ENCODE data around the gene PHACTR3. TPM values are rescaled to one million over a fixed set of nuclear protein-coding genes. Genes with fewer than 3 reads are reported as not detected.

Gene PHACTR3
- total RNA-seq, 2 donors from 2014 or later = not detected

DNA sequence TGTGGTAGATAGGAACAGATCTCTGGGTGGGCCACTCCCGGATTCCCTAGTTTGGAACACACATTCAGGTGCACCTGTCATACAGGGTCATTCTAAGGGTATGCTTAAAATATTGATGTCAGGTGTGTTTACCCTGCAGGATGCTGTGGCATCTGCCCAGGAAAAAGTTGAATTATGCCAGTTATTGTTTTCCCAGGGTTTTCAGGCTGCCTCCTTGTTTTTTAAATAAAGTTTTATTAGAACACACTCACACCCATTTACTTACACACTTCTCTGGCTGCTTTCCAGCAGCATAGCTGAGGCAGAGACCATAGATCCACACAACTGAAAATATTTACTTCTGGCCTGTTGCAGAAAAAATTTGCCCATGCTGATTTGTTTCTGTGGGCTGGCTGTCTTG lies 76.5 kb downstream of the PHACTR3 start:
- ATAC-seq (no peak), DNase-seq (ENCODE audit: low spot score in 2 of 2) (no peak)
- Mint-ChIP-seq H3K27ac (no peak overlapping the region), H3K9me3 (no peaks in the 10 kb centered on the region), H3K36me3 (no peaks in the 10 kb centered on the region)

DNA sequence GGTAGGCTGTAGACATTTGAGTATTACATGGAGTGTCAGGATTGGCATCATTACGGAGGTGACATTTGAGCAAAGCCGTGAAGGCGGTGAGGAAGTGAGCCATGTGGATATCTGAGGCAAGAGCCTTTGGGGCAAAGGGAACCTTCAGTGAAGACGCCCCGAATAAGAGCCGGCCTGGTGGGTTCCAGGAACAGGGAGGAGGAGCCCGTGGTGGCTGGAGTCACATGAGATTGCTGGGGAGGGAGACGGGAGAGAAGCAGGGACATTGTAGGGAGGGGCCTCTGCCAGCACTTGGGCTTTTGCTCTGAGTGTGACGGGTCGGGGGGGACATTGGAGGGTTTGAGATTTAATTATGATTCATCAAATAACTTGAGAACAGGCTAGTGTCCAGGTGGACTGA lies 78.3 kb downstream of the PHACTR3 start:
- Mint-ChIP-seq H3K27ac (no peak overlapping the region), H3K36me3 (no peaks in the 10 kb centered on the region), H3K9me3 (no peaks in the 10 kb centered on the region)
- DNase-seq (ENCODE audit: low spot score in 2 of 2) (no peak), ATAC-seq (no peak)

DNA sequence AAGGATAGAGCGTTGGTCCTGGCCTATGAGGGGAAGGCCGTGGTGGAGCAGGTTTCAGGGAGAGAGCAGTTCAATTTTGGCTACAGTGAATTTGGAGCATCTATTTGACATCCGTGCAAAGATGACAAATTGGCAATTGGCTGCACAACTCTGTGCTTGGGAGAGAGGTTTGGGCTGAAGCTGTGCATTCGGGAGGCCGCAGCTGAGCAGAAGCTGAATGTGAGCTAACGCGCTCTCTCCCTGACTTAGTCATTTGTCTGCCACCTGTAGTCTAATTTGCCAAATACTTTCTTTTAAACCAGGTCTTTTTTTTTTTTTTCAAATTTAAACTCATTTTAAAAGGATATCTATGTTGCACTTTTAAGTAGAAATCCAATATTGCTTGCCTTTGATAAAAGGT lies 78.8 kb downstream of the PHACTR3 start:
- ATAC-seq = no peak
- Mint-ChIP-seq H3K27ac (no peak overlapping the region), H3K9me3 (no peaks in the 10 kb centered on the region), H3K36me3 (no peaks in the 10 kb centered on the region)
- DNase-seq (ENCODE audit: low spot score in 2 of 2) = no peak

DNA sequence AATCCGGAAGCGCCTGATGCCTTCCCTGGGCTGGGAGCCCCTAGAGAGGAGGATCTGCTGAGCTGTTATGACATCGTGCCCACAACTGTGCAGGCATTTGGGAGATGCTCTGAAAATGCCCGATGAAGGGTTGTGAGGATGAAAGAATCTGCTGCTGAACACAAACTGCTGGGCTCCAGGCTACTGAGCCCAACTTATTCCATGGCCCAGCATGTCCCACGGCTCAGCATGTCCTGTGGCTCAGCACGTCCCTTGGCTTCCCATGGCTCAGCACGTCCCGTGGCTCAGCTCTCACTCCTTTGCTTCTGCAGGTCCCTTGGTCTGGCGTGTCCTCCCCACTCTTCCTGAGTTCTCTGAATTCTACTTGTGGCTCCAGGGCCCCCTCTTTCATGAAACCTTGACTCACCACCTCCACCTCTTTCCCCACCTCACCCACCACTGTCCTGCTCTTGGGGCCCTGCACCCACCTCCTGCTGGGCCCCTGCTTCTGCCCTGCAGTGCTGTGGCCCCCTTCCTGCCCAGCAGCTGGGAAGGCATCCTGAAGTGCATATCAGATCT lies 80.4 kb downstream of the PHACTR3 start:
- Mint-ChIP-seq H3K27ac (no peak overlapping the region), H3K9me3 (no peaks in the 10 kb centered on the region), H3K36me3 (no peaks in the 10 kb centered on the region)
- ATAC-seq (no peak), DNase-seq (ENCODE audit: low spot score in 2 of 2) (no peak)

DNA sequence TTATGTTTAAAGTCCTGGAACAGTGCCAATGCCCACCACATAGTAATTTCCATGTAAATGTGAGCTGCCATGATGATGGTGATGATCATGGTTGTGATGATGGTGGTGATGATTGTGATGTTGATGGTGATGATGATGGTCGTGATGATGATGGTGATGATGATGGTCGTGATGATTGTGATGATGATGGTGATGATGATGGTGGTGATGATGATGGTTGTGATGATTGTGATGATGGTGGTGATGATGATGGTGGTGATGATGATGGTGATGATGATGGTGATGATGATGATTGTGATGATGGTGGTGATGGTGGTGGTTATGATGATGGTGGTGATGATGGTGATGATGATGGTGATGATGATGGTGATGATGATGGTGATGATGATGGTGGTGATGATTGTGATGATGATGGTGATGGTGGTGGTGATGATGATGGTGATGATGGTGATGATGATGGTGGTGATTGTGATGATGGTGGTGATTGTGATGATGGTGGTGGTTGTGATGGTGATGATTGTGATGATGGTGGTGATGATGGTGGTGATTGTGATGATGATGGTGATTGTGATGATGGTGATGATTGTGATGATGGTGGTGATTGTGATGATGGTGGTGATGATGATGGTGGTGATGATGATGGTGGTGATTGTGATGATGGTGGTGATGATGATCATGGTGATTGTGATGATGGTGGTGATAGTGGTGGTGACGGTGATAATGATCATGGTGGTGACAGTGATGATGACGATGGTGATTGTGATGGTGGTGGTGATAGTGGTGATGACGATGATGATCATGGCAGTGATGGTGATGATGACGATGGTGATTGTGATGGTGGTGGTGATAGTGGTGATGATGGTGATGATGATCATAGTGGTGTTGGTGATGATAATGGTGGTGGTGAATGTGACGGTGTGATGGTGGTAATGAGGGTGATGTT lies 82.3 kb downstream of the PHACTR3 start:
- Mint-ChIP-seq H3K27ac (no peak overlapping the region), H3K9me3 (no peaks in the 10 kb centered on the region), H3K36me3 (no peaks in the 10 kb centered on the region)
- ATAC-seq (no peak), DNase-seq (ENCODE audit: low spot score in 2 of 2) (no peak)

DNA sequence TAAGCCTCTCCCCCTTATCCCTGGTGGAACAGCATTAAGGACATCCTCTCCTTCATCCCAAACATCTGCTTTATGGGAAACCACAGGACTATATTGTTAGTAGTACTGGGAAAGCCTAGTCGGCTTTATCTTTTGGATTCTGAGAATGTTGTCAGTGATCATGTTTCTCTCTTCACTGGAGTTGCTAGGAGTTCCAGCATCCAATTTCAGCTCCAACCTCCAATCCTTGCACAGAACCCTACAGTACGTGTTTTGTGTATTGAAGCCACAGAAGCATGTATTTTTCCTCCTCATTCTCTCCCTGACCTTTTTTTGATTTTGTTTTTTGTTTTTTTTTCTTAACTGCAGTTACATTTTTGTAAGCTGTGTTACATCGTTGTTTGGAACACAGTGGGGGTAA lies 84.0 kb downstream of the PHACTR3 start:
- DNase-seq (ENCODE audit: low spot score in 2 of 2) = no peak
- no peaks in the 10 kb centered on the region for H3K9me3 Mint-ChIP-seq

DNA sequence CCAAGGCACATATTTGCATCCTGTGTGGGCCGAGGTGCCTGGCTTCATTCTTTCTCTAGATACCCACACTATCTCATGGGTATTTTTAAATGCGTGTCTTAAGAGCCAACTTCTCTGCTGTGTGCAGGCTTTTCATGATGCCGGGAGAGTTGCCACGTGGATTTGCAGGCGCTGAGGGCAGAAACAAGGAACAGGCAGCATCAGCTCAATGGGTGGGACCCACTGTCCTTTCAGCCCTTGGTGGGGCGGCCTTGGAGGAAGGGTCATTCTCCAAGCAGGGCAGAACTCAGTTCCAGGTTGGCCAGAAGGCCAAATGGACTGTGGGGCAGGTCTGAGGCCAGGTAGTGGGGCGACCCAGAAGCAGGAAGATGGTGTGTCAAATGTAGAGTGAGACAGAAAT lies 84.7 kb downstream of the PHACTR3 start:
- Mint-ChIP-seq H3K36me3 (no peaks in the 10 kb centered on the region), H3K27ac (no peak overlapping the region), H3K9me3 (no peaks in the 10 kb centered on the region)
- ATAC-seq (no peak), DNase-seq (ENCODE audit: low spot score in 2 of 2) (no peak)

More for the DNA sequence above, 84.0 kb downstream of the PHACTR3 start:
- Mint-ChIP-seq H3K36me3 (no peaks in the 10 kb centered on the region), H3K27ac (no peak overlapping the region)
- ATAC-seq = no peak

DNA sequence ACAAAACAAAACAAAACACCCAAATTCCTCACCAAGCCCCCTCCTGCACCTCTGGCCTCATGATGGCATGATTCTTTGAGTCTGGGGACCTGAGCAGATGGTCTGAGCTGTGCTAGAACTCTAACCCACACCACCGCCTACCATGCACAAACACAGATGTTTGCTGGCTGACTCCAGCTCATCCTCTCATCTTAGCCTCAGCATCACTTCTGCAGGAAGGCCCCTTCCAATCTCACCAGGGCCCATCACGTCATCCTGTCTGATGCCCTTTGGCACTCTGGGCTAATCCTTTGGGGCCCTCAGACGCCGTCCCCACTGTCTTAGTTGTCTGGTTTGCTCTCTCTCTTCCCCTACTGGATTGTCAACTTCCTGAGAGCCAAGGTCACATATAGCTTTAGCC lies 85.8 kb downstream of the PHACTR3 start:
- Mint-ChIP-seq H3K9me3 (no peaks in the 10 kb centered on the region), H3K36me3 (no peaks in the 10 kb centered on the region), H3K27ac (no peak overlapping the region)
- ATAC-seq (no peak), DNase-seq (ENCODE audit: low spot score in 2 of 2) (no peak)

DNA sequence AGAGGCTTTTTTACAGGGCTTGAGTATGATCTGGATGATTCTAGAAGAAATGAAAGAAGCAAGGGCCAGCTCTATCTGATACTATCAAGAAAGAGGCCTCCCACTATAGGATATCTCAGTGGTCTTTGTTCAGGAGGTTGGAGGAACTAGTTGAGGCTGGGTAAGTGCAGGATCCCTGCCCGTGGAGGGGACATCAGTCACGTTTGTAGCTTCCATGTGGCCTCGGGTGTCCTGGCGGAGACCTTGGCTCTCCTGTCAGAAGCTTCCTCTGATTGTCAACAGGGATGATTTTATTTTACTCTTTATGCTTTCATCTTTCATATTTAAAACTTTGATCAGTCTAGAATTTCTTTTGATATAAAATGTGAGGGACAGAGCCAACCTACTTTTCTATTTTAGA lies 86.6 kb downstream of the PHACTR3 start:
- ATAC-seq (no peak), DNase-seq (ENCODE audit: low spot score in 2 of 2) (no peak)
- Mint-ChIP-seq H3K27ac (no peak overlapping the region), H3K9me3 (no peaks in the 10 kb centered on the region), H3K36me3 (no peaks in the 10 kb centered on the region)

DNA sequence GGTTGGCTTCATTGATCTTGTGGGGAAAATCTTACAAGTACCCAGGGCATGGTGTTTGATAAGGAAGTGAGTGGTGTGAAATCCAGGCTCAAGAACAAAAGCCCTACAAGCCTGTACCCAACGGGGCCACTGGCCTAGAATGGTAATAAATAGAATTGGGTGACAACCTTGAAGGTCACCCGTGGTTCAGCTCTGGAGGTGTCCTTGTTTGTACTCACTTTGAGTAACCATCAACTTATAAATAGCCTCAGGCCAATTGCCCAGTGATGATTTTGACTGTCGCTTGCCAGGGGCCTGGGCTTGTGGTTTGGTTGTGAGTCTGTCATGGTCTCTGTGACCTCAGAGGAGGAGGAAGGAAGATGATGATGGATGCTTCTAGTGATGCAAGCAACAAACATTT lies 87.8 kb downstream of the PHACTR3 start:
- DNase-seq (ENCODE audit: low spot score in 2 of 2) (no peak), ATAC-seq (no peak)
- Mint-ChIP-seq H3K27ac (no peak overlapping the region), H3K9me3 (no peaks in the 10 kb centered on the region), H3K36me3 (no peaks in the 10 kb centered on the region)

DNA sequence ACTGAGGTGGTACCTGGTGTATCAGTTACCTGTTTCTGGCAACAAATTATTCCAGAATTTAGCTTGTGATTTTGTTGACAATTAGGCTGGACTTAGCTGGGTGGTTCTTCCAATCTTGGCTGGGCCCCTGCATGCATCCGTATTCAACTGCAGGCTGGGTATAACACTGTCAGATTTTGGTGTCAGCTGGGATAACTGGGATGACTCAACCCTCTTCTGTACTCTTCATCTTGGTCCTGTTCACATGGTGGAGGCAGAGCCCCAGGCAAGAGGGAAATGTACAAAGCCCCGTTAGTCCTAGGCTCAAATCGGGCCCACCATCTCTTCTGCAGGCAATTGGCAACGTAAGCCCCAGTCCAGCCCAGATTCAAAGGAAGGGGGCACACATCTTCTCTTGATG lies 89.2 kb downstream of the PHACTR3 start:
- Mint-ChIP-seq H3K27ac (no peak overlapping the region), H3K36me3 (no peaks in the 10 kb centered on the region), H3K9me3 (no peaks in the 10 kb centered on the region)
- DNase-seq (ENCODE audit: low spot score in 2 of 2) (no peak), ATAC-seq (no peak)

DNA sequence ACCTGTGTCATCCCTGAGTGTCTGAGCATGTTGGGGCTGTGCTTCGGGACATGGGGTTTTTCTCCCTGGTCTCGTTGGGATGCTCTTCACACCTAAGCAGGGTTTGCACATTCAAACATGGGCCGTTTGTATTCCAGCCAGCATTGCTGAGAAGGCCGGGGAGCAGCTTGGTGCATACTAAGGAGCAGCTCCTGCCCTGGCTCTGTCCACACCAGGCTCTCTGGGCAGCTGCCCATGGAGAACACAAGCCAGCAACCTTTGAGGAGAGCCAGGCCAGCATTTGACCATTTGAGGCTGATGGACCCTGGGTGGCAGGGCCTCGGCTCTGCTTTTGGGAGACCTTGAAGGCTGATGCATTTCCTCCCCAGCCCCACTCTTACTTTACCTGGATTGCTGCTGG lies 92.1 kb downstream of the PHACTR3 start:
- Mint-ChIP-seq H3K27ac (no peak overlapping the region), H3K9me3 (no peaks in the 10 kb centered on the region), H3K36me3 (no peaks in the 10 kb centered on the region)
- no peak for DNase-seq (ENCODE audit: low spot score in 2 of 2)
- ATAC-seq = no peak

DNA sequence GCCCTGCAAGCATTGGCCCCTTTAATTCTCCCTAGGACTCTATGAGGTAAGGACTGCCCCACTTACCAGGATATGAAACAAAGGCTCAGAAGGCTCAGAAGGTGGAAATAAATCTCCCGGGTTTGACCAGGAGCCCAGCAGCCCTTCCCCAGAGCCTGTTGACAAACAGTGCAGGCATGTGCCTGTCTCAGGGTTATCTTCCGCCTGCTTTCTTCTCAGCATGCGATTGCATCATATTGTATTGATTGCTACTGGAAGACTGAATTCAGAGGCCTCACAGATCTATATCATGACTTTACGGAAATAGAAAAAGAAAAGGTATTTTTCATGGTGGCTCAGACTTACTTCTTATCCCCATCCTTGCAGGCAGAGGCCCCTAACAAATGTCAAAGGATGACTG lies 92.7 kb downstream of the PHACTR3 start:
- Mint-ChIP-seq H3K27ac (no peak overlapping the region), H3K36me3 (no peaks in the 10 kb centered on the region), H3K9me3 (no peaks in the 10 kb centered on the region)
- ATAC-seq (no peak), DNase-seq (ENCODE audit: low spot score in 2 of 2) (no peak)

DNA sequence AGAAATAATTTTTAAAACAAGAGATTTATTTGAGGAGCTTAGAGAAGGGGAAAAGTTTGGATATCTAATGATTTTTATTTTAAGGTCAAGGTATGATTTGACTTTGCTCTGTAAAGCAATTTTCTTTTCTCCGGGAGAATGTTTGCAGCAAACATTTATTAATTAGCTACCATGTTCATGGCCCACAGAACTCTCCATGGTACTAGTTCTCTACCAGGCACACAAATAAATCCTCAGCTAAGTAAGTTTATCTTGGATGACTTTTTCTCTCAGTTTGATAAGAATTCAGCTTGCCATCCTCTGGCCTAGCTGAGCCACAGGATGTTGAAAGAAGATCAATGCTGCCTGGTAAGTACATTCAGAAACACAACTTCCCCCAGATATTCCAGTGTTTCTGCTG lies 94.3 kb downstream of the PHACTR3 start:
- ATAC-seq = no peak
- DNase-seq (ENCODE audit: low spot score in 2 of 2) = no peak
- Mint-ChIP-seq H3K9me3 (no peaks in the 10 kb centered on the region), H3K36me3 (no peaks in the 10 kb centered on the region), H3K27ac (no peak overlapping the region)

DNA sequence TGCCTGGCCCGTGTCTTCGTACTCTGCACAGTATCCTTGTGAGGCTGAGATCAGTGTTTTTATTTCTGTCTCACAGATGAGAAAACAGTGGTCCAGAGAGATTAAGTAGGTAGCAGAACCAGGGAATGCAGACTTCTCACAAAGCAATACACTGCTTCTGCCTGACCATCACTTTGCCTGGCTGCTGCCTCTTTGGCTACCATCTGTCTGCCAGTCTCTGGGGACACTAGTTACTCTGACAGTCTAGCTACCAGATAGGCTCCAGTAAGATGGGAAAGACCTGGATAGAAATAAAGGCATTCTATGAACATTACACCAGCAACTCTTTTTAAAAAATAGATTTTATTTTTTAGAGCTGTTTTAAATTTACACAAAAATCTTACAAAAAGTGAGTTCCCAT lies 96.9 kb downstream of the PHACTR3 start:
- ATAC-seq = no peak
- Mint-ChIP-seq H3K27ac (no peak overlapping the region), H3K36me3 (no peaks in the 10 kb centered on the region), H3K9me3 (no peaks in the 10 kb centered on the region)
- no peak for DNase-seq (ENCODE audit: low spot score in 2 of 2)

DNA sequence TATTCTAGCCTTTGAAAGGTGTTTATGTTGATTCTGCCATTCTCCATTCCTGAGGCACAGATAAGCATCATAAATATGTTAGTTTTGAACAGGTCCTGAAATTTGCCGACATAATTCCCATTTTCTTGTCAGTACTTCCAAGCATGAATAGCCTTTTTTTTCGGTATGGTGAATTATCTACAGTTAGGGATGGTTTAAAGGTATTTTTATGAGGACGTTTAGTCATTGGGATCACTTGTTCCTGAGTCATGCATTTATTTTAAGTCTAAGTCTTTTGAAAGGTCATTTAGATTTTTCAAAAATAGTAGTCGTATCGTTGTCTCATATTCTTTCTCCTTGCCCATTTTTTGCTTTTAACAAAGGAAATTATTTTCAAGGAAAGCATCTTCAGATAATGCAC lies 98.7 kb downstream of the PHACTR3 start:
- Mint-ChIP-seq H3K36me3 (no peaks in the 10 kb centered on the region), H3K27ac (no peak overlapping the region), H3K9me3 (no peaks in the 10 kb centered on the region)
- ATAC-seq (no peak), DNase-seq (ENCODE audit: low spot score in 2 of 2) (no peak)

DNA sequence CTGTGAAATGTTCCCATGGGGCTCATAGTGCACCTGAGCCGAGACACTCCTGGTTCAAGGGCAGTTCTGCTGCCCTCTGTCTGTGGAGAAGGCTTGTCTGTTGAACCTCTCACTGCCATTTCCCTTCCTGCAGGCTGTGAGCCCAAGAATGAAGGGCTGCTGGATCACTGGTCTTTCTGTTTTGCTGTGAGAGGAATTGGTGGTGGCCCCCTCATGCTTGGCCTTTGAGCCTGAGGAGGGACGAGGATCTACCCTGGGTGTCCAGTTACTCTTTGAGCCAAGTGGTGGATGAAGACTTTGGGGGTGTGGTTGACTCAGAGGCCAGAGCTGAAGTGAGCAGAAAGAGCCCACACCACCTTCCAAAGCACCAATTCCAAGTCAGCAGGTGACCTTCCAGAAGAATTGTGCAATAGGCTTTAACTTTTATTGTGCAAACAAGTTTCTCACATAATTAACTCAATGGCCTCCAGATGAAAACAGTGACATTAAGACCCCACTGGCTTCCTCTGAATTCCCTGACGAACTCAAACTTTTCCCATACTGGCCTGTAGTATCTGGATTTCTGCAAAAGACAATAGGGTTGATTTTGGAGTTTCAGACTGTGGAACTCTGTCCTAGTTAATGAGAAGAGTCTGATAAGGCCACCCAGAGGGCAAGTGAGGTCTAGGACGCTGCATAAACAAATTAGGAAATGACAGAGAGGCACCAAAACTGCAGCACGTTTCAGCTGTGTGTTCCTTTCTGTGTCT lies 101.5 kb downstream of the PHACTR3 start:
- no peaks in the 10 kb centered on the region for H3K36me3 Mint-ChIP-seq
- DNase-seq (ENCODE audit: low spot score in 2 of 2) (no peak), ATAC-seq (no peak)
- no peak overlapping the region for H3K27ac Mint-ChIP-seq
- H3K9me3 Mint-ChIP-seq = peaks cover 3 to 4% of the 10 kb centered on the region in 2 donors

DNA sequence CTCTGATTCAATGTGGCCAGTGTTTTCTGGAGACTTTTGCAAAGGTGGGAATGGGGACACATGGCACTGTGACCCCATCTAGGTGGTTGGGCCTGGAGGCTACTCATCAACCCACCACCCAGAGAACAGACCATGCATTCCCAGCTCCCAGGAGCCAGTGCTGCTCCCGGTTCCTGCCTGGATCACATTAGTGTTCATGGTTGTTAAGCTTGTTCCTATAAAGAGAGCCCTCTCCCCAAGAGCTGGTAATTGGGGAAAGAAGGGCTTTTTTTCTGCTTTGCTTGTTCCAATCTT lies 102.0 kb downstream of the PHACTR3 start:
- H3K36me3 Mint-ChIP-seq = no peaks in the 10 kb centered on the region
- H3K9me3 Mint-ChIP-seq = peaks cover 3 to 4% of the 10 kb centered on the region in 2 donors
- ATAC-seq (no peak), DNase-seq (ENCODE audit: low spot score in 2 of 2) (no peak)
- H3K27ac Mint-ChIP-seq = no peak overlapping the region

All from activated naive CD4-positive, alpha-beta T cell treated with anti-CD3 and anti-CD28 coated beads, Interleukin-2, amount 50 U/mL, for 72 hours (primary cell).